Ramos (cell line): ENCODE results near the gene KCNAB2.
"Not testable (repeated sequence)": the region's sequence is repeated elsewhere in the genome, so short reads cannot be mapped to it uniquely, and the experiment has no call there.

Source experiments
- in situ Hi-C: fragments of 300-500 bp; cut with MboI; formaldehyde crosslinking; loops from one replicate; pipeline ENCODE4 v1.14.3; 2022; ENCODE audit warnings: low sequenced_read_pairs; ENCODE audit not compliant: unreplicated experiment

Gene KCNAB2

GRCh38 chr1:6077061-6077460 is 31.4 kb downstream of the KCNAB2 start:
- in situ Hi-C loops: not testable (repeated sequence)

- in situ Hi-C loops: no loop called here
Measured at GRCh38 chr1:6077506-6077905, 31.8 kb downstream of the KCNAB2 start.

GRCh38 chr1:6077919-6078318 is 32.2 kb downstream of the KCNAB2 start:
- in situ Hi-C loops: no loop called here

- in situ Hi-C loops: no loop called here
Measured at GRCh38 chr1:6080469-6080868, 34.8 kb downstream of the KCNAB2 start.

GRCh38 chr1:6081901-6082300 is 36.2 kb downstream of the KCNAB2 start:
- in situ Hi-C loops: no loop called here

- in situ Hi-C loops: no loop called here
Measured at GRCh38 chr1:6082430-6082971, 36.8 kb downstream of the KCNAB2 start.

GRCh38 chr1:6083385-6083784 is 37.7 kb downstream of the KCNAB2 start:
- in situ Hi-C loops: no loop called here

- in situ Hi-C loops: no loop called here
Measured at GRCh38 chr1:6083801-6084446, 38.2 kb downstream of the KCNAB2 start.

GRCh38 chr1:6084781-6085495 is 39.2 kb downstream of the KCNAB2 start:
- in situ Hi-C loops: no loop called here

GRCh38 chr1:6085666-6086065 is 40.0 kb downstream of the KCNAB2 start:
- in situ Hi-C loops: no loop called here

- in situ Hi-C loops: no loop called here
Measured at GRCh38 chr1:6086358-6086757, 40.7 kb downstream of the KCNAB2 start.

GRCh38 chr1:6086762-6087376 is 41.2 kb downstream of the KCNAB2 start:
- in situ Hi-C loops: no loop called here

- in situ Hi-C loops: no loop called here
Measured at GRCh38 chr1:6087377-6087772, 41.7 kb downstream of the KCNAB2 start.

- in situ Hi-C loops: no loop called here
Measured at GRCh38 chr1:6087958-6088357, 42.3 kb downstream of the KCNAB2 start.

- in situ Hi-C loops: no loop called here
Measured at GRCh38 chr1:6088956-6089355, 43.3 kb downstream of the KCNAB2 start.

GRCh38 chr1:6090288-6090687 is 44.6 kb downstream of the KCNAB2 start:
- in situ Hi-C loops: no loop called here

- in situ Hi-C loops: no loop called here
Measured at GRCh38 chr1:6090996-6091822, 45.5 kb downstream of the KCNAB2 start.

- in situ Hi-C loops: no loop called here
Measured at GRCh38 chr1:6091823-6092109, 46.1 kb downstream of the KCNAB2 start.

GRCh38 chr1:6092211-6092610 is 46.5 kb downstream of the KCNAB2 start:
- in situ Hi-C loops: no loop called here

GRCh38 chr1:6093071-6093470 is 47.4 kb downstream of the KCNAB2 start:
- in situ Hi-C loops: no loop called here

- in situ Hi-C loops: no loop called here
Measured at GRCh38 chr1:6093611-6094010, 47.9 kb downstream of the KCNAB2 start.
